ENCODE results near the gene P2RY11. TPM values are rescaled to one million over a fixed set of nuclear protein-coding genes. Genes with fewer than 3 reads are reported as not detected.

P2RY11 gene
- 10 to 100 TPM in 1 of 10 donors, 1 to 10 TPM in 9; 4.9 to 13.8 (median 6.8) TPM for total RNA-seq
- 1 to 10 TPM; 4.2 to 4.7 TPM for polyA plus RNA-seq
- long read RNA-seq, donor 1, partial matches to known transcripts, result 0 of 3 reads
- long read RNA-seq, donor 1, other reads (novel, unspliced or antisense), result 3 of 3 reads
- long read RNA-seq, donor 2, partial matches to known transcripts, result 4 of 5 reads
- long read RNA-seq, donor 2, other reads (novel, unspliced or antisense), result 1 of 5 reads
- long read RNA-seq, donor 3, partial matches to known transcripts, result 0 of 4 reads
- long read RNA-seq, donor 3, other reads (novel, unspliced or antisense), result 4 of 4 reads

GRCh38 chr19:10111405-10111811 lies at the start of gene P2RY11:
Gene P2RY11 (plus strand): TSS chr19:10111693. CDS start chr19:10111722, 29 bp downstream.
- Histone ChIP-seq H3K4me1 (peaks cover 5 to 50% (median 13%) of the 10 kb centered on the region in 9 donors), H3K27ac (peak within 1 kb of the TSS in 2 of 10 donors; percentile 21 to 78), H3K4me3 (peak within 1 kb of the TSS in 1 of 10 donors; percentile 37), H3K36me3 (peaks cover 4 to 78% (median 48%) of the 10 kb centered on the region in 9 donors), H3K27me3 (no peaks in the 10 kb centered on the region), H3K9me3 (no peaks in the 10 kb centered on the region)
- intact Hi-C loops (cut with DNase I), result loop anchor here in 3 of 10 donors (5.0 to 10.0 kb wide), 3 partner anchors 123 to 179 kb away; partner anchors contain the start of genes OLFM2 (in 1 of the 3) and S1PR2 (in 1 of the 3)
- 64 to 66% methylated on average over 8 of the region's 8 CpGs for WGBS, 2 donors
- ATAC-seq (no peak), DNase-seq (no peak)
- TF ChIP-seq CTCF (IDR thresholded peaks at IDR 0.05), result no peak

- 22 to 32% methylated on average over 15 to 21 of the region's 21 CpGs for WGBS, 2 donors
- Histone ChIP-seq H3K27me3 (peaks cover 0 to 69% (median 24%) of the 10 kb centered on the region in 7 donors), H3K9me3 (no peaks in the 10 kb centered on the region), H3K4me3 (no peak overlapping the region), H3K36me3 (no peaks in the 10 kb centered on the region), H3K27ac (no peak overlapping the region), H3K4me1 (no peaks in the 10 kb centered on the region)
- no peak for DNase-seq
- no peak for ATAC-seq
- intact Hi-C loops (cut with DNase I), result no loop called here
- TF ChIP-seq CTCF (IDR thresholded peaks at IDR 0.05), result no peak
Observed at GRCh38 chr19:10061717-10062310, 49.7 kb upstream of the P2RY11 start.

GRCh38 chr19:10068205-10068604 lies 43.3 kb upstream of the P2RY11 start:
- ATAC-seq, result no peak
- TF ChIP-seq CTCF (IDR thresholded peaks at IDR 0.05), result no peak
- peaks cover 0 to 4% (median 0%) of the 10 kb centered on the region in 11 donors for H3K9me3 ChIP-seq
- peaks cover 0 to 40% (median 13%) of the 10 kb centered on the region in 7 donors for H3K27me3 ChIP-seq
- no peaks in the 10 kb centered on the region for H3K4me1 ChIP-seq
- intact Hi-C loops (cut with DNase I), result no loop called here
- no peak for DNase-seq
- WGBS, 2 donors, result 54 to 60% methylated on average over 4 of the region's 4 CpGs
- H3K27ac ChIP-seq, result no peak overlapping the region
- no peaks in the 10 kb centered on the region for H3K36me3 ChIP-seq
- H3K4me3 ChIP-seq, result no peak overlapping the region

- ATAC-seq (no peak), DNase-seq (no peak)
- Histone ChIP-seq H3K27me3 (peaks cover 0 to 34% (median 13%) of the 10 kb centered on the region in 7 donors), H3K4me1 (no peaks in the 10 kb centered on the region), H3K27ac (no peak overlapping the region), H3K4me3 (no peak overlapping the region), H3K36me3 (no peaks in the 10 kb centered on the region), H3K9me3 (peaks cover 0 to 12% (median 0%) of the 10 kb centered on the region in 11 donors)
- WGBS, 2 donors, result 64 to 70% methylated on average over 6 of the region's 6 CpGs
- intact Hi-C loops (cut with DNase I), result no loop called here
- TF ChIP-seq CTCF (IDR thresholded peaks at IDR 0.05), result no peak
Observed at GRCh38 chr19:10069046-10069445, 42.4 kb upstream of the P2RY11 start.

Measured in heart right ventricle (tissue), 16 donors.